AG04449 (cell line): ENCODE data around the gene SLC5A2.

Source experiments
- CTCF ChIA-PET: fragments of 350-600 bp; formaldehyde crosslinking; extraction: SDS; loops from one replicate; lab custom pipeline; 2021; ENCODE audit warnings: antibody characterized with exemption; lab: Yijun Ruan, JAX
- POLR2A ChIA-PET: fragments of 400-600, 350-600 bp; formaldehyde crosslinking; extraction: SDS; loops from one replicate; lab custom pipeline; 2020; ENCODE audit warnings: antibody characterized with exemption, inconsistent platforms; lab: Yijun Ruan, JAX
- DNase-seq: peaks from one replicate; pipeline ENCODE4 v3.0.0-alpha.2; 2010; ENCODE audit warnings: low read depth, low spot score
- H3K4me3 ChIP-seq: 2 replicates; pipeline ENCODE4 v1.5.1; 2011; ENCODE audit warnings: low read depth, mild to moderate bottlenecking, control low read depth, low read length
- CTCF ChIP-seq: IDR thresholded peaks from one replicate; pipeline ENCODE4 v1.5.1; 2011; ENCODE audit warnings: mild to moderate bottlenecking, moderate library complexity, low read length, control low read depth, inconsistent platforms; ENCODE audit not compliant: insufficient read depth; ENCODE audit errors: missing control alignments

The SLC5A2 gene

GRCh38 chr16:31474773-31475738 is 7.9 kb upstream of the SLC5A2 start:
- ChIA-PET POLR2A (interaction anchor here (0.5 to 1.4 kb wide), 4 partner anchors 10 to 238 kb away, joined by 3 to 8 read pairs (median 4); a partner anchor contains a TSS), CTCF (interaction anchor here (1.7 to 2.3 kb wide), 3 partner anchors 12 to 17 kb away, joined by 8 to 13 read pairs (median 11); partner anchors contain the start of gene ARMC5)
- TF ChIP-seq CTCF: no peak
- no peak for DNase-seq
- no peak overlapping the region for H3K4me3 ChIP-seq

GRCh38 chr16:31475946-31476302 is 7.0 kb upstream of the SLC5A2 start:
- ChIA-PET POLR2A (no interaction called here), CTCF (interaction anchor here (2.1 to 2.3 kb wide), 2 partner anchors 11 to 15 kb away, joined by 11 to 13 read pairs; no protein-coding TSS in a partner anchor)
- no peak for TF ChIP-seq CTCF
- no peak overlapping the region for H3K4me3 ChIP-seq
- no peak for DNase-seq

- no peak for TF ChIP-seq CTCF
- DNase-seq: no peak
- ChIA-PET POLR2A (no interaction called here), CTCF (interaction anchor here (2.0 kb wide), 1 partner anchor 16 kb away, joined by 12 read pairs; no protein-coding TSS in a partner anchor)
- no peak overlapping the region for H3K4me3 ChIP-seq
These were observed 6.4 kb upstream of the SLC5A2 start for GRCh38 chr16:31476303-31477219.

GRCh38 chr16:31477220-31478216 is 5.4 kb upstream of the SLC5A2 start:
- no peak for TF ChIP-seq CTCF
- no peak for DNase-seq
- CTCF ChIA-PET: interaction anchor here (0.9 to 2.0 kb wide), 2 partner anchors 17 to 19 kb away, joined by 3 to 12 read pairs; no protein-coding TSS in a partner anchor
- no peak overlapping the region for H3K4me3 ChIP-seq
- POLR2A ChIA-PET: no interaction called here

- no peak for TF ChIP-seq CTCF
- ChIA-PET CTCF (interaction anchor here (1.2 to 2.0 kb wide), 2 partner anchors 18 to 389 kb away, joined by 3 to 12 read pairs; no protein-coding TSS in a partner anchor), POLR2A (no interaction called here)
These were observed 4.0 kb upstream of the SLC5A2 start for GRCh38 chr16:31478956-31479355.

More at GRCh38 chr16:31478956-31479355, 4.0 kb upstream of the SLC5A2 start:
- H3K4me3 ChIP-seq: no peak overlapping the region
- DNase-seq: no peak
